Loucy (cell line): ENCODE measurements around the gene KCNIP2.

Experiments
- EZH2phosphoT487 ChIP-seq: fragments of 200-600 bp; IDR thresholded peaks from 2 replicates; pipeline ENCODE4 v1.6.1; 2018; ENCODE audit warnings: antibody characterized with exemption, mild to moderate bottlenecking, moderate library complexity, borderline replicate concordance
- TF ChIP-seq, protein P1 (sequence below): fragments of 200-600 bp; sonication (generic); conservative IDR thresholded peaks from 2 replicates; pipeline ENCODE4 v1.5.1; 2014; ENCODE audit warnings: mild to moderate bottlenecking, antibody characterized with exemption, low read length

GRCh38 chr10:101880232-101880573 lies 36.6 kb upstream of the KCNIP2 start:
- TF ChIP-seq, protein P1, sequence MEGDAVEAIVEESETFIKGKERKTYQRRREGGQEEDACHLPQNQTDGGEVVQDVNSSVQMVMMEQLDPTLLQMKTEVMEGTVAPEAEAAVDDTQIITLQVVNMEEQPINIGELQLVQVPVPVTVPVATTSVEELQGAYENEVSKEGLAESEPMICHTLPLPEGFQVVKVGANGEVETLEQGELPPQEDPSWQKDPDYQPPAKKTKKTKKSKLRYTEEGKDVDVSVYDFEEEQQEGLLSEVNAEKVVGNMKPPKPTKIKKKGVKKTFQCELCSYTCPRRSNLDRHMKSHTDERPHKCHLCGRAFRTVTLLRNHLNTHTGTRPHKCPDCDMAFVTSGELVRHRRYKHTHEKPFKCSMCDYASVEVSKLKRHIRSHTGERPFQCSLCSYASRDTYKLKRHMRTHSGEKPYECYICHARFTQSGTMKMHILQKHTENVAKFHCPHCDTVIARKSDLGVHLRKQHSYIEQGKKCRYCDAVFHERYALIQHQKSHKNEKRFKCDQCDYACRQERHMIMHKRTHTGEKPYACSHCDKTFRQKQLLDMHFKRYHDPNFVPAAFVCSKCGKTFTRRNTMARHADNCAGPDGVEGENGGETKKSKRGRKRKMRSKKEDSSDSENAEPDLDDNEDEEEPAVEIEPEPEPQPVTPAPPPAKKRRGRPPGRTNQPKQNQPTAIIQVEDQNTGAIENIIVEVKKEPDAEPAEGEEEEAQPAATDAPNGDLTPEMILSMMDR, result no peak
- TF ChIP-seq EZH2phosphoT487, result no peak
